Fibroblast of lung (primary cell): ENCODE results near the gene WDR81.

ENCODE experiments used
- CTCF ChIP-seq, 2 donors: IDR thresholded peaks in 1 of 2; conservative IDR thresholded peaks in 1 of 2; 1 replicate in 1 of 2; 2 replicates in 1 of 2; pipeline ENCODE4 v1.5.1; 2011 to 2012; ENCODE audit warnings: low read length in 2 of 2, control low read depth in 1 of 2, inconsistent platforms in 1 of 2, low read depth in 1 of 2, mild to moderate bottlenecking in 1 of 2
- EZH2 ChIP-seq: IDR thresholded peaks from 2 replicates; pipeline ENCODE4 v1.5.1; 2012; ENCODE audit warnings: low read length, control low read depth, mild to moderate bottlenecking; ENCODE audit errors: missing control alignments

GRCh38 chr17:1765576-1765975 is 41.1 kb downstream of the WDR81 start:
- TF ChIP-seq CTCF (conservative IDR thresholded peaks at IDR 0.05 in 1 of 2, IDR thresholded peaks at IDR 0.05 in 1 of 2; ENCODE audit: low read depth in 1 of 2, low read length in 2 of 2), result no peak
- no peak for TF ChIP-seq EZH2
